IMR-90 (cell line): ENCODE data around the gene RER1. TPM values are rescaled to one million over a fixed set of nuclear protein-coding genes. Genes with fewer than 3 reads are reported as not detected.

Experiments
- ATAC-seq: fragments of 200-7000 bp; cut with Tn5 transposase; 2 replicates; pipeline ENCODE4 v1.9.1; 2020; ENCODE audit warnings: low read depth, mild to moderate bottlenecking, moderate library complexity
- BruUV-seq: library from RNA; stranded (reverse); fragments of 400-500 nt; replicated peaks from 2 replicates; lab custom pipeline; 2021; lab: Mats Ljungman, UMichigan
- CTCF ChIA-PET: fragments of 300-600 bp; formaldehyde crosslinking; extraction: SDS; loops from one replicate; lab custom pipeline; 2021; ENCODE audit warnings: antibody characterized with exemption; lab: Yijun Ruan, JAX
- POLR2A ChIA-PET: fragments of 300-600 bp; sonication (Branson Sonifier 250); formaldehyde crosslinking; loops from one replicate; lab custom pipeline; 2022; ENCODE audit warnings: antibody characterized with exemption; ENCODE audit not compliant: unreplicated experiment; lab: Charles Lee
- DNase-seq: peaks from one replicate; pipeline ENCODE4 v3.0.0; 2013
- H2AFZ ChIP-seq: replicated peaks from 2 replicates; pipeline ENCODE3; 2013; ENCODE audit warnings: low read length, mild to moderate bottlenecking; ENCODE audit not compliant: poor library complexity
- H2AK5ac ChIP-seq: 2 replicates; pipeline ENCODE4 v1.6.1; 2013; ENCODE audit warnings: low read depth, low read length, inconsistent platforms
- H2AK9ac ChIP-seq: replicated peaks from 2 replicates; pipeline ENCODE3; 2013; ENCODE audit warnings: mild to moderate bottlenecking, low read depth, low read length, moderate library complexity; ENCODE audit not compliant: poor library complexity
- H2BK120ac ChIP-seq: 2 replicates; pipeline ENCODE4 v1.6.1; 2013; ENCODE audit warnings: low read depth, low read length, inconsistent platforms
- H2BK15ac ChIP-seq: 3 replicates; pipeline ENCODE4 v1.6.1; 2013; ENCODE audit warnings: low read depth, low read length, inconsistent platforms
- H2BK20ac ChIP-seq: 2 replicates; pipeline ENCODE4 v1.6.1; 2013; ENCODE audit warnings: low read depth, mild to moderate bottlenecking, inconsistent platforms, low read length, moderate library complexity
- H2BK5ac ChIP-seq: 2 replicates; pipeline ENCODE4 v1.6.1; 2013; ENCODE audit warnings: mild to moderate bottlenecking, low read depth, low read length, inconsistent platforms; ENCODE audit not compliant: poor library complexity, severe bottlenecking
- H3K14ac ChIP-seq: replicated peaks from 2 replicates; pipeline ENCODE4 v1.6.1; 2013; ENCODE audit warnings: low read depth, low read length, inconsistent platforms
- H3K18ac ChIP-seq: 2 replicates; pipeline ENCODE4 v1.6.1; 2013; ENCODE audit warnings: low read depth, low read length, control low read depth
- H3K23ac ChIP-seq: 2 replicates; pipeline ENCODE4 v1.6.1; 2013; ENCODE audit warnings: low read depth, low read length, inconsistent platforms
- H3K27ac ChIP-seq: 2 replicates; pipeline ENCODE4 v1.5.1; 2013; ENCODE audit warnings: mild to moderate bottlenecking, control low read depth, low read length; ENCODE audit not compliant: insufficient read depth
- H3K27me3 ChIP-seq: 2 replicates; pipeline ENCODE4 v1.6.1; 2013; ENCODE audit warnings: low read length; ENCODE audit not compliant: control insufficient read depth, insufficient read depth
- H3K36me3 ChIP-seq: 2 replicates; pipeline ENCODE4 v1.6.1; 2013; ENCODE audit warnings: low read length, mixed read lengths; ENCODE audit not compliant: control insufficient read depth, insufficient read depth
- H3K4ac ChIP-seq: 2 replicates; pipeline ENCODE4 v1.6.1; 2013; ENCODE audit warnings: low read depth, low read length, inconsistent platforms
- H3K4me1 ChIP-seq: 2 replicates; pipeline ENCODE4 v1.6.1; 2013; ENCODE audit warnings: low read length, mixed read lengths; ENCODE audit not compliant: control insufficient read depth, insufficient read depth
- H3K4me2 ChIP-seq: 2 replicates; pipeline ENCODE4 v1.6.1; 2013; ENCODE audit warnings: low read depth, mild to moderate bottlenecking, control low read depth, low read length, moderate library complexity
- H3K4me3 ChIP-seq: 2 replicates; pipeline ENCODE4 v1.5.1; 2013; ENCODE audit warnings: low read depth, mild to moderate bottlenecking, control low read depth, low read length, moderate library complexity; ENCODE audit not compliant: insufficient read depth
- H3K56ac ChIP-seq: 2 replicates; pipeline ENCODE4 v1.6.1; 2013; ENCODE audit warnings: low read length, inconsistent platforms; ENCODE audit not compliant: insufficient read depth; ENCODE audit errors: extremely low read depth
- H3K79me1 ChIP-seq, 2 experiments: 2 replicates each; pipeline ENCODE4 v1.6.1; 2013; ENCODE audit warnings: low read length in 2 of 2, inconsistent platforms in 1 of 2, low read depth in 1 of 2
- H3K9ac ChIP-seq: 2 replicates; pipeline ENCODE4 v1.6.1; 2013; ENCODE audit warnings: low read depth, low read length, control low read depth
- H3K9me1 ChIP-seq: 2 replicates; pipeline ENCODE4 v1.6.1; 2013; ENCODE audit warnings: low read length, inconsistent platforms; ENCODE audit not compliant: insufficient read depth
- H3K9me3 ChIP-seq: 2 replicates; pipeline ENCODE4 v1.6.1; 2013; ENCODE audit warnings: low read length; ENCODE audit not compliant: control insufficient read depth, insufficient read depth
- H4K20me1 ChIP-seq: 2 replicates; pipeline ENCODE4 v1.6.1; 2013; ENCODE audit warnings: low read length, inconsistent platforms; ENCODE audit not compliant: insufficient read depth
- H4K5ac ChIP-seq: 2 replicates; pipeline ENCODE4 v1.6.1; 2013; ENCODE audit warnings: mild to moderate bottlenecking, low read depth, low read length, control low read depth
- H4K8ac ChIP-seq, 2 experiments: 2 replicates each; pipeline ENCODE4 v1.6.1; 2013; ENCODE audit warnings: low read depth in 2 of 2, low read length in 2 of 2, control low read depth in 1 of 2, inconsistent platforms in 1 of 2
- H4K91ac ChIP-seq: 2 replicates; pipeline ENCODE4 v1.6.1; 2013; ENCODE audit warnings: low read depth, low read length, inconsistent platforms; ENCODE audit not compliant: insufficient read depth
- CEBPB ChIP-seq: IDR thresholded peaks from 2 replicates; pipeline ENCODE4 v1.6.1; 2012; ENCODE audit warnings: low read depth, low read length, improper control_type of control experiment
- CHD1 ChIP-seq: IDR thresholded peaks from 2 replicates; pipeline ENCODE4 v1.6.1; 2012; ENCODE audit warnings: low read depth, low read length, improper control_type of control experiment
- MXI1 ChIP-seq: IDR thresholded peaks from 2 replicates; pipeline ENCODE4 v1.6.1; 2012; ENCODE audit warnings: low read depth, mild to moderate bottlenecking, low read length, moderate library complexity, borderline replicate concordance
- NFE2L2 ChIP-seq: fragments of 150-350 bp; IDR thresholded peaks from 2 replicates; pipeline ENCODE4 v1.6.1; 2016; ENCODE audit warnings: low read depth, mild to moderate bottlenecking, low read length
- POLR2A ChIP-seq: IDR thresholded peaks from 2 replicates; pipeline ENCODE4 v1.6.1; 2012; ENCODE audit warnings: mild to moderate bottlenecking, low read depth, low read length
- RAD21 ChIP-seq: IDR thresholded peaks from 2 replicates; pipeline ENCODE4 v1.6.1; 2012; ENCODE audit warnings: low read length, improper control_type of control experiment
- SMC3 ChIP-seq: fragments of 150-350 bp; IDR thresholded peaks from 2 replicates; pipeline ENCODE4 v1.6.1; 2016; ENCODE audit warnings: low read depth, mild to moderate bottlenecking, antibody characterized with exemption, low read length, moderate library complexity
- USF2 ChIP-seq: fragments of 150-350 bp; IDR thresholded peaks from 2 replicates; pipeline ENCODE4 v1.6.1; 2017; ENCODE audit warnings: mild to moderate bottlenecking, antibody characterized with exemption, low read length, low read depth
- WGBS, 2 experiments: methylation state at CpG; one replicate each; pipeline versions ENCODE4 v1.1.5 to v1.1.7; 2013; ENCODE audit warnings: missing lambda C conversion rate in 2 of 2; ENCODE audit not compliant: insufficient read length in 1 of 2; ENCODE audit errors: extremely low coverage in 2 of 2; 5-methylcytosine and 5-hydroxymethylcytosine counted together
- dilution Hi-C: fragments of 300-500 bp; cut with HindIII; formaldehyde crosslinking; loops from one replicate; pipeline ENCODE4 v1.14.3; 2018; ENCODE audit warnings: low sequenced_read_pairs; ENCODE audit not compliant: unreplicated experiment
- in situ Hi-C: fragments of 300-500 bp; cut with MboI; formaldehyde crosslinking; loops from 3 replicates; pipeline ENCODE4 v1.14.3; 2019; ENCODE audit warnings: low sequenced_read_pairs, inconsistent platforms, mixed read lengths
- intact Hi-C: fragments of 100-400 bp; cut with micrococcal nuclease; formaldehyde crosslinking; loops from 2 replicates; pipeline ENCODE4 v1.10.0; 2022
- polyA plus RNA-seq, 3 experiments: library from polyadenylated mRNA; depleted of rRNA; stranded (reverse); fragments of >200 nt; gene quantifications; 2 replicates each; pipeline ENCODE4 v1.2.3, GENCODE V29; 2012; ENCODE audit warnings: low replicate concordance in 1 of 3
- total RNA-seq: library from RNA; depleted of rRNA; stranded (reverse); fragments of >200 nt; gene quantifications from 2 replicates; pipeline ENCODE4 v1.2.3, GENCODE V29; 2012

Gene RER1
- total and polyA plus RNA-seq, 2 of the 4 experiments (the other 2 are of a cell fraction) = 47.1 to 240 TPM

- no peak for TF ChIP-seq USF2
- TF ChIP-seq SMC3 = no peak
- TF ChIP-seq POLR2A = no peak
Observed at GRCh38 chr1:2407991-2408275, 16.3 kb downstream of the RER1 start (continued).

GRCh38 chr1:2408456-2408855 lies 16.8 kb downstream of the RER1 start:
- in situ Hi-C loops = loop anchor here (25.0 kb wide), 1 partner anchor 904 kb away; no protein-coding TSS in a partner anchor

More at GRCh38 chr1:2408456-2408855, 16.8 kb downstream of the RER1 start:
- no peak overlapping the region for H3K27ac ChIP-seq
- ChIA-PET POLR2A (no interaction called here), CTCF (no interaction called here)
- no peak overlapping the region for H2BK15ac ChIP-seq
- ATAC-seq (no peak), DNase-seq (no peak)
- no peak overlapping the region for H3K9ac ChIP-seq
- no peak overlapping the region for H2AK9ac ChIP-seq
- H4K20me1 ChIP-seq = 0 out of 2 replicates have a peak, but pooled peaks cover 14% of the 10 kb centered on the region
- no peak overlapping the region for H2AK5ac ChIP-seq
- H3K23ac ChIP-seq = no peak overlapping the region
- no peaks in the 10 kb centered on the region for H3K9me1 ChIP-seq
- no peak overlapping the region for H4K91ac ChIP-seq
- H4K5ac ChIP-seq = no peak overlapping the region
- H3K56ac ChIP-seq = no peak overlapping the region
- no peak overlapping the region for H2BK5ac ChIP-seq
- no peaks in the 10 kb centered on the region for H3K27me3 ChIP-seq
- H2AFZ ChIP-seq = no peak overlapping the region
- no peak overlapping the region for H2BK120ac ChIP-seq
- H4K8ac ChIP-seq = no peak overlapping the region
- dilution Hi-C loops (no loop called here), intact Hi-C loops (no loop called here)
- H2BK20ac ChIP-seq = no peak overlapping the region
- H3K18ac ChIP-seq = no peak overlapping the region
- no peak for TF ChIP-seq NFE2L2
- TF ChIP-seq CHD1 = no peak
- no peak for TF ChIP-seq POLR2A
- TF ChIP-seq CEBPB = no peak
- no peak for TF ChIP-seq SMC3
- TF ChIP-seq MXI1 = no peak
- TF ChIP-seq RAD21 = no peak
- no peak overlapping the region for H3K14ac ChIP-seq
- H3K4me3 ChIP-seq = no peak overlapping the region
- no peak overlapping the region for H3K4ac ChIP-seq
- H3K4me2 ChIP-seq = no peak overlapping the region
- peaks cover 47% of the 10 kb centered on the region for H3K36me3 ChIP-seq
- 84% methylated on average over 4 of the region's 24 CpGs; no CpG with 5 or more reads in 1 of the 2 experiments for WGBS, 2 experiments
- H3K4me1 ChIP-seq = peaks cover 15% of the 10 kb centered on the region
- H3K9me3 ChIP-seq = no peaks in the 10 kb centered on the region
- BruUV-seq = no TSS peak
- H3K79me1 ChIP-seq = peaks cover 14 to 49% of the 10 kb centered on the region in 2 experiments
